ENCODE results near the gene MCTP1. TPM values are rescaled to one million over a fixed set of nuclear protein-coding genes. Genes with fewer than 3 reads are reported as not detected.
A peak's percentile ranks its signal among the peaks of the same experiment; 100 is the strongest.

The MCTP1 gene
- total and polyA plus RNA-seq, 10 of the 15 experiments (the other 5 are each of a cell fraction or from before 2014, with no cell fraction given) = 12.6 to 45.9 (median 18.8) TPM

- Histone ChIP-seq H3K36me3 (ENCODE audit: control insufficient read depth in 2 of 2, insufficient read depth in 2 of 2, low read length in 1 of 2) (no peaks in the 10 kb centered on the region), H3K27me3 (replicated peaks in 1 of 2; ENCODE audit: control insufficient read depth in 2 of 2, insufficient read depth in 2 of 2, low read length in 1 of 2) (no peaks in the 10 kb centered on the region), H4K20me1 (ENCODE audit: control insufficient read depth, insufficient read depth) (no peaks in the 10 kb centered on the region), H3K4me3 (no peak overlapping the region), H3K79me2 (ENCODE audit: control insufficient read depth, insufficient read depth, low read length) (no peaks in the 10 kb centered on the region), H3K4me2 (ENCODE audit: control insufficient read depth, insufficient read depth) (no peak overlapping the region), H3K9ac (ENCODE audit: control insufficient read depth, insufficient read depth, low read length) (no peak overlapping the region), H3K4me1 (ENCODE audit: control insufficient read depth, insufficient read depth, low read length) (peaks cover 29% of the 10 kb centered on the region), H3K27ac (ENCODE audit: control insufficient read depth, insufficient read depth) (0 out of 2 replicates have a peak overlapping the region, but pooled peaks have one; percentile 1), H3K9me3 (replicated peaks; ENCODE audit: control insufficient read depth, insufficient read depth, low read length) (no peaks in the 10 kb centered on the region), H2AFZ (ENCODE audit: control insufficient read depth, low read depth, low read length) (no peak overlapping the region)
- FAIRE-seq = no peak
- ChIA-PET CTCF (interaction anchor here (1.2 to 1.9 kb wide), 2 partner anchors 37 to 129 kb away, joined by 3 to 6 read pairs; no protein-coding TSS in a partner anchor), POLR2A (no interaction called here), RAD21 (ENCODE audit: unreplicated experiment) (interaction anchor here (1.9 kb wide), 1 partner anchor 48 kb away, joined by 6 read pairs; no protein-coding TSS in a partner anchor), SMC1A (ENCODE audit: uncharacterized antibody, unreplicated experiment) (interaction anchor here (0.6 to 4.2 kb wide), 11 partner anchors 13 to 223 kb away, joined by 3 to 30 read pairs (median 3); no protein-coding TSS in a partner anchor)
- ATAC-seq = peak; percentile 15
- 38% methylated on average over 2 of the region's 2 CpGs for WGBS (ENCODE audit: insufficient coverage, insufficient replicate concordance, low lambda C conversion rate, missing lambda C conversion rate)
- TF ChIP-seq IKZF2 (IDR thresholded peaks at IDR 0.05) (0 out of 4 replicates have a peak, but pooled peaks of 1 of the 2 experiments have one; percentile 36), MTA3 (IDR thresholded peaks at IDR 0.05; ENCODE audit: borderline replicate concordance, low read length) (peak; percentile 50; the same call in 1 of the 2 replicates), ATF2 (IDR thresholded peaks at IDR 0.05; ENCODE audit: low read length) (0 out of 2 replicates have a peak, but pooled peaks have one; percentile 11), SMARCA5 (IDR thresholded peaks at IDR 0.05) (no peak), ZNF384 (IDR thresholded peaks at IDR 0.05; ENCODE audit: borderline replicate concordance, low read depth, low read length) (no peak), KAT2A (conservative IDR thresholded peaks at IDR 0.05; ENCODE audit: control insufficient read depth, low read depth, low read length) (no peak), ZBED1 (IDR thresholded peaks at IDR 0.05; ENCODE audit: borderline replicate concordance) (peak; percentile 14; the same call in 1 of the 2 replicates), POLR2AphosphoS5 (IDR thresholded peaks at IDR 0.05; ENCODE audit: low read length) (no peak), RUNX3 (IDR thresholded peaks at IDR 0.05; ENCODE audit: low read length) (peak; percentile 40; the same call in 1 of the 2 replicates), HCFC1 (IDR thresholded peaks at IDR 0.05; ENCODE audit: low read length) (no peak)
- BruUV-seq (replicated peaks) = no TSS peak
- intact Hi-C loops (cut with micrococcal nuclease; ENCODE audit: unreplicated experiment) (loop anchor here (5.0 kb wide), 1 partner anchor 157 kb away; no protein-coding TSS in a partner anchor), in situ Hi-C loops (cut with MboI) (no loop called here)
- DNase-seq (ENCODE audit: low read depth, low spot score) = no peak
Observed at GRCh38 chr5:94744906-94745305, 540.0 kb downstream of the MCTP1 start.

Data from GM12878 (cell line).